ENCODE data around the gene SNX10. TPM values are rescaled to one million over a fixed set of nuclear protein-coding genes. Genes with fewer than 3 reads are reported as not detected.
A peak's percentile ranks its signal among the peaks of the same experiment; 100 is the strongest.
"Not testable (repeated sequence)": the region's sequence is repeated elsewhere in the genome, so short reads cannot be mapped to it uniquely, and the experiment has no call there.

Gene SNX10
- total RNA-seq (2014; rRNA removed; shearing (Covaris generic)), result 0.23 TPM in 1 of 2 replicates, not detected in the other

- DNase-seq (ENCODE audit: low spot score), result peak; percentile 42
Observed at GRCh38 chr7:26291699-26292538, at the start of gene SNX10. SNX10 (plus strand) TSS chr7:26291862; CDS start chr7:26346443, 54,581 bp downstream.

GRCh38 chr7:26245150-26245549 lies 46.5 kb upstream of the SNX10 start:
- no peak for DNase-seq (ENCODE audit: low spot score)

DNA sequence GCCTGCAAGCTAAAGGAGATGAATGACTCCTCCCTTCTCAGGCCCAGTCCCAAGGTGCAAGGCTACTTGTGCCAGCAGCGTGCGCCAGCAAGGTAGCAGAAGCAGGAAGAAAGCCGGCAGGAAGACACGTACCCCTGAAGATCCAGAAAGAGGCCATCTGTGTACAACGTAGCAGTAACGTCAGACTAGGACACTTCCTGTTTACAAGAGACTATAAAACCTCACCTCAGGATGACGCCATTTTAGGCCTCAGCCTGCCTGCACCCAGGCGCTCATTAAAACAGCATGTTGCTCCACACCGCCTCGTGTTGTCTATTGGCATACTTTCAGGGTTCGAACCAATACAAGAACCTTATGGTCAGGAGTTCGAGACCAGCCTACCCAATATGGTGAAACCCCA lies 41.4 kb upstream of the SNX10 start:
- no peak for DNase-seq (ENCODE audit: low spot score)

GRCh38 chr7:26261866-26262265 lies 29.8 kb upstream of the SNX10 start:
- DNase-seq (ENCODE audit: low spot score), result not testable (repeated sequence)

DNA sequence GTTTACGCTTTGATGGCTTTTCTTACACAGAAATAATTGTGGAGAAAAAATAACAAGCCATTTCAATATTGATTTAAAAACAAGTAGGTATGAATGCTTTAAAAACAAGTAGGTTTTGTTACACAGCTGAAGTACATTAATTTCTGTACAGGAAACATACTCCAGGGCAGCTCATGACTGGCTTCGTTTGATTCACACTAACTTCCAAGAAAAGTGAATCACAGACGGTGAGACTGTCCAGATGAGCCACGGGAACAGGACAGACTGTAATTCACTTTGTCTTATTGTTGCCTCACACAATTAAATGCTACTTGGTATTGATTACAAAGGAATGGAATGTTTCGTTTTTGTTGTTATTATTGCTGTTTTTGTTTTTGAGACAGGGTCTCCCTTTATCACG lies 26.6 kb upstream of the SNX10 start:
- no peak for DNase-seq (ENCODE audit: low spot score)

DNA sequence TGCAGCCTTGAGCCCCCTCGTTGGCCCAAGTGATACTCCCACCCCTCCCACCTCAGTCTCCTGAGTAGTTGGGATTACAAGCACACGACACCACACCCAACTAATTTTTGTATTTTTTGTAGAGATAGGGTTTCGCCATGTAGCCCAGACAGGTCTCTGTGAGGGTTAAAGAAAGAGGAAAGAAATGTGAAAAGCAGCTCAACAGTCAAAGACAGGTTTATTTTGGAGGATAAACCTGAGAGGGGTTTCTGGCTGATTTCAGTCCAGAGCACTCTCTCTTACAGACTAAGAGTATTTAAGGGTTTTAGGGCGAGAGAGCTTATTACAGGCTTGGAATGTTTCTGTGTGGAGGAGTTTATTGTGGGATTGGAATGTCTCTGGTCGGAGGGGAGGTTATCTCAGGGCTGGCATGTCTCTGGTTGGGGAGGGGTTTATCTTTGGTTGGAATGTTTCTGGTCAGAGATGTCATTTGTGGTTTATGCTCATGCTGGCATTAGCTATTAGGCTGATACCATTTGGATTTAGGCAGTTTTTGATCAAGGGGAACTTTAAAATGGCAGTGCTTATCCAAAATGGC lies 26.1 kb upstream of the SNX10 start:
- no peak for DNase-seq (ENCODE audit: low spot score)

DNA sequence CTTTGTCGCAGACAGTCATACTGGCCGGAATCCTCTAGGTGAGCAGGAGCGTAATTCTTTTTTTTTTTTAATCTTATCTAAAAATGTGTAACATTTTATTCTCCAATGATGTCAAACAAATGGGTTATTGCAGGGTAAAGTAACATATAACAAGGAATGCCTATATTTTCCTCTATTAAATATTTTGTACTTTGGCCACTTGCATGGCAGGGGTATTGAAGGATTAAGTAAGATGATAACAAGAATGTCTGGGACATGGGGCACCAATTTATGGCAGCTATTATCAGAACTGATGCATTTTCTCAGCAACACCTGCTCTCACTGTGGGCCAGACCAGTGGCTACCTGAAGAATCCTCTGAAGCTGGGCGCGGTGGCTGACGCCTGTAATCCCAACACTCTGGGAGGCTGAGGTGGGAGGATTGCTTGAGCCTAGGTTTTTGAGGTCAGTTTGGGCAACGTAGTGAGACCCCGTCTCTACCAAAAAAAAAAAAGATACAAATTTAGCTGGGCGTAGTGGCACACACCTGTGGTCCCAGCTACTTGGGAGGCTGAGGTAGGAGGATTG lies 24.0 kb upstream of the SNX10 start:
- no peak for DNase-seq (ENCODE audit: low spot score)

DNA sequence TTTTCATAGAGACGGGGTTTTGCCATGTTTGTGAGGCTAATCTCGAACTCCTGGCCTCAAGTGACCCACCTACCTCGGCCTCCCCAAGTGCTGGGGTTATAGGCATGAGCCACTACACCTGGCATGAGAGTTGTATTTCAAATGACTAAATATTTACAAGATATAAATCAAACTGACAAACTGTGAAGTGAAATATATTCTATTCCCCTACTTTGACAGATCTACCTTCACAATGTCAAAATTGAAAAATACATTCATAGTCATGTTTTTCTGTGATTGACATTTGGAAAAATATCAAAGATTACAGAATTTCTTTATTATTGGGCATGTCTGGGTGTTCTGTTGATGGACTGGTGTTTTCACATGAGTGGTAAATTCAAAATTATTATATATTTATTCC lies 16.4 kb upstream of the SNX10 start:
- DNase-seq (ENCODE audit: low spot score), result no peak

- peak; percentile 50 for DNase-seq (ENCODE audit: low spot score)
Observed at GRCh38 chr7:26278770-26279169, 12.9 kb upstream of the SNX10 start.

DNA sequence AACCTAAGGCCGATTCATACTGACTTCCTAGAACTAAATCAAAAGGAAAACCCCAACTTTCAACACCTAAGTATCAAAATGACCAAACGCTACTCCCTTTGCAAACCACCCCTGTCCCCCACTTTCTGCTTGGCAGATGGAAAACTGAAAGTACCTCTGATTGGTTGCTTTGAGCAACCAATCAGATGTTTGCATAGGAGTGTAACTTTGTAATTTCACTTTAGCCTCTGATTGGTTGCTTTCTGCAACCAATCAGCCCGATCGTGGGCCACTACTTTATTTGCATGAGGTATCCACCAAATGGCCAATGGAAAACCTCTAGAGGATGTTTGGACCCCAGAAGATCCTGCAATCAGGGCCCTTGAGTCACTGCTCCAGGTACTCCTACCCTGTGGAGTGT lies 12.3 kb upstream of the SNX10 start:
- no peak for DNase-seq (ENCODE audit: low spot score)

- no peak for DNase-seq (ENCODE audit: low spot score)
Observed at GRCh38 chr7:26280097-26280496, 11.6 kb upstream of the SNX10 start.

DNA sequence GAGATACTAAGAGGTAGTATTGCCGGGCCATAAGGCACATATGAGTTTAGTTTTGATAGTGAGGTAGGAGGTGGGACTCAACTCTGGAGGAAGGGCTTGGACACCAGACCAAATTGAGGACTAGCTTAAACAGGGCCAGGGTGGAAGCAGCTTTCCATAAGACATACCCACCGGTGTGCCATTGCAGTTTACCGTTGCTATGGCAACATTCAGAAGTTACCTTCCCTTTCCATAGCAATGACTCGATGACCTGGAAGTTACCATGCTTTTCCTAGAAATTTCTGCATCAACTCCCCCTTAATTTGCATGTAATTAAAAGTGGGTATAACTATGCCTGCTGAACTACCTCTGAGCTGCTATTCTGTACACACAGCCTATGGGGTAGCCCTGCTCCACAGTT lies 10.9 kb upstream of the SNX10 start:
- no peak for DNase-seq (ENCODE audit: low spot score)

DNA sequence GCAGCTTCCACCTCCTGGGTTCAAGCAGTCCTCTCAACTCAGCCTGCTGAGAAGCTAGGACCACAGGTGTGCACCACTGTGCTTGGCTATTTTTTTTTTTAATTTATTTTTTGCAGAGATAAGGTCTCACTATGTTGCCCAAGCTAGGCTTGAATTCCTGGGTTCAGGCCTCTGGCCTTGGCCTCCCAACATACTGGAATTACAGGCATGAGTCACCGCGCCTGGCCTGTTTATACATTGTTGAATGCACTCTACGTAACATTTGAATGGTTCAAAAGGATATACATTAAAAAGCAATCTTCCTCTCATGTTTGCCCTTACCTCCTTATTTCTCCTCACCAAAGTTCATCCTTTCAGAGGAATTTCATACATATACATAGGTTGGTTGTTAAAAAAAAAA lies 7.2 kb upstream of the SNX10 start:
- DNase-seq (ENCODE audit: low spot score), result no peak

GRCh38 chr7:26284995-26285632 lies 6.5 kb upstream of the SNX10 start:
- DNase-seq (ENCODE audit: low spot score), result peak; percentile 68

GRCh38 chr7:26286157-26286556 lies 5.5 kb upstream of the SNX10 start:
- no peak for DNase-seq (ENCODE audit: low spot score)

DNA sequence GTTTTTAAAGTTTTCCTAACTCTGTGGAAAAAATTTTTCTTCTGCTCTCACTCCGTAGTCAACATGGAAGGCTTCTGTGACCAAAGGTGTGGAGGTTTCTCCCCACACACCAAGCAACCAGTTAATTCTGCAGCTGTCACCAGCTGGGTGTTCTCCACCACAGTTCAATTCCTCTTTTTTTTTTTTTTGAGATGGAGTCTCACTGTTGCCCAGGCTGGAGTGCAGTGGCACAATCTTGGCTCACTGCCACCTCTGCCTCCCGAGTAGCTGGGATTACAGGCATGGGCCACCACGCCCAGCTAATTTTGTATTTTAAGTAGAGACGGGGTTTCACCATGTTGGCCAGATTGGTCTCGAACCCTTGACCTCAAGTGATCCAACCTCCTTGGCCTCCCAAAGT lies 3.5 kb upstream of the SNX10 start:
- DNase-seq (ENCODE audit: low spot score), result not testable (repeated sequence)

GRCh38 chr7:26291251-26291650 lies 411 bp upstream of the SNX10 start:
- no peak for DNase-seq (ENCODE audit: low spot score)

GRCh38 chr7:26292768-26293560 lies 1.3 kb downstream of the SNX10 start:
- DNase-seq (ENCODE audit: low spot score), result no peak

DNA sequence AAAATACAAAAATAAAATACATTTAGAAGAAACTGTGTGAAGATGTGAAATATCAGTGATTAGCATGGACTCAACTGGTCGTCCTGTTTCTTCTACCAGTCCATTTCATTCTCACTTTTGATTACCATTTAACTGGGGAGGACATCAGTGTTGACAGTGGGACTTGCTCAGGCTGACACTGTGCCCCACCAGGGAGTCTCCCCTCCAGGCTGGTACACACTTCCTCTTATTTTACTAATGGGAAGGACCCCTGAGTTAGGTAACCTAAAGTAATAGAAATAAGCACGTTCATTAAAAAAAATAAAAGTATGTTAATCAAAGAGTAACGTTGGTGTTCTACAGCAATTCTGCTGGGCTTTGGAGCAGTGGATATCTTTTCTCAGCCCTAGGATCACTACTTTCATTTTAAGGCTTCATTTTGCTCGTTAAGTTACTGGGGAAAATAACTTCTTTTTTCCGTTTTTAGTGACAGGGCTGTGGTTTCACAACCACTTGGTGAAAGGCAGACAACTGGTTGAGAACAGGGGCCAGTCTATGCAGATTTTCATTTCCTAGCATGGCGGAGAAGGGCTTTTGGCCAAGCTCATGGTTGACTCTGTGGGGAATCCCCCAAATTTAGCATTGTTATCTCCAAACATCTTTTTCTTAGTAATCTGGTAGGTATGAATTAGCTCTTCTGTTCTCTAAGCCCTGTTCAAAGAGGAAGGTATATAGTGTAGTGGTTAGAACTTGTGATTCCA lies 2.1 kb downstream of the SNX10 start:
- DNase-seq (ENCODE audit: low spot score), result no peak

DNA sequence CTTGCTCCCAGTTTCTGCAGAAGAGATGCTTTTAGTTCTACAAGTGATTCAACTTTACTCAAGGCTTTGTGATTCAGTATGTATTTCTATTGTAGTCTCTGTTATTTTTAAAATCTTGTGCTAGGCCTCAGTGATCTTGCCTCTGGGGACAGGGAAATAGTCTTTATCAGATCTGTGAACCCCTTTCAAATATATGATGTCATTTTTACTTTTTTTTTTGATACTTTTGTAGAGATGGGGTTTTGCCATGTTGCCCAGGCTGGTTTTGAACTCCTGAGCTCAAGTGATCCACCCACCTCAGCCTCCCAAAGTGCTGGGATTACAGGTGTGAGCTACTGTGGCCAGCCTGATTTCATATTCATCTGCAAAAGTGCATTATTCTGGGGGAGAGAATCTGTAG lies 3.4 kb downstream of the SNX10 start:
- DNase-seq (ENCODE audit: low spot score), result no peak

- DNase-seq (ENCODE audit: low spot score), result no peak
Observed at GRCh38 chr7:26295586-26295985, 3.9 kb downstream of the SNX10 start.
